Chondrocyte (in vitro differentiated cells): Measurements from ENCODE around the gene SLC35F1. TPM values are rescaled to one million over a fixed set of nuclear protein-coding genes. Genes with fewer than 3 reads are reported as not detected.

ENCODE experiments used
- DNase-seq: peaks from one replicate; pipeline ENCODE4 v3.0.0; 2021; ENCODE audit warnings: mixed read lengths, low spot score
- H3K27ac Mint-ChIP-seq: one replicate; pipeline ENCODE4 v1.8.0; 2021; ENCODE audit warnings: mild to moderate bottlenecking, moderate library complexity, mixed read lengths; ENCODE audit not compliant: unreplicated experiment
- H3K27me3 Mint-ChIP-seq: 2 replicates; pipeline ENCODE4 v1.8.0; 2021; ENCODE audit warnings: low read depth, mixed read lengths
- H3K36me3 Mint-ChIP-seq: 2 replicates; pipeline ENCODE4 v1.8.0; 2021; ENCODE audit warnings: low read depth, mixed read lengths
- H3K4me1 Mint-ChIP-seq: 2 replicates; pipeline ENCODE4 v1.8.0; 2021; ENCODE audit warnings: low read depth, mild to moderate bottlenecking, mixed read lengths
- H3K4me3 Mint-ChIP-seq: one replicate; pipeline ENCODE4 v1.8.0; 2021; ENCODE audit warnings: mild to moderate bottlenecking, moderate library complexity, mixed read lengths; ENCODE audit not compliant: unreplicated experiment
- H3K9me3 Mint-ChIP-seq: 2 replicates; pipeline ENCODE4 v1.8.0; 2021; ENCODE audit warnings: low read depth, mixed read lengths
- CTCF ChIP-seq: fragments of 200-600 bp; sonication (generic); IDR thresholded peaks from 2 replicates; pipeline ENCODE4 v1.5.0; 2021; ENCODE audit warnings: antibody characterized with exemption, mild to moderate bottlenecking, moderate library complexity
- total RNA-seq: library from RNA; stranded (reverse); gene quantifications from 3 replicates; pipeline ENCODE4 v1.2.1, GENCODE V29; 2021

The SLC35F1 gene
- total RNA-seq, 1 donor from 2014 or later = not detected

- DNase-seq = no peak
- H3K9me3 Mint-ChIP-seq = no peaks in the 10 kb centered on the region
These were observed 449.0 kb downstream of the SLC35F1 start for GRCh38 chr6:118356054-118356453.

GRCh38 chr6:118356686-118357085, 449.6 kb downstream of the SLC35F1 start:
- no peaks in the 10 kb centered on the region for H3K36me3 Mint-ChIP-seq
- H3K27ac Mint-ChIP-seq = peak overlapping the region; percentile 33
- H3K9me3 Mint-ChIP-seq = no peaks in the 10 kb centered on the region
- H3K27me3 Mint-ChIP-seq = peaks cover 7% of the 10 kb centered on the region
- no peak for TF ChIP-seq CTCF
- no peak overlapping the region for H3K4me3 Mint-ChIP-seq
- peaks cover 12% of the 10 kb centered on the region for H3K4me1 Mint-ChIP-seq
- no peak for DNase-seq

More at GRCh38 chr6:118356054-118356453, 449.0 kb downstream of the SLC35F1 start:
- Mint-ChIP-seq H3K27ac (no peak overlapping the region), H3K36me3 (no peaks in the 10 kb centered on the region), H3K4me1 (peaks cover 12% of the 10 kb centered on the region), H3K27me3 (peaks cover 7% of the 10 kb centered on the region), H3K4me3 (no peak overlapping the region)
- no peak for TF ChIP-seq CTCF

Other genes with a start within 250 kb of the SLC35F1 start
- gene NUS1, start 231.8 kb upstream of the SLC35F1 start, total RNA-seq = 28.4 to 31.6 TPM (median 30.6 TPM) in 3 replicates